ENCODE measurements around the gene SH3RF3.

The SH3RF3 gene

GRCh38 chr2:109144271-109144670 is 15.3 kb downstream of the SH3RF3 start:
- H3K9ac ChIP-seq (ENCODE audit: insufficient read length, low read depth), result no peak overlapping the region
- H3K4me1 ChIP-seq (ENCODE audit: insufficient read depth, insufficient read length), result no peaks in the 10 kb centered on the region
- H3K9me3 ChIP-seq (ENCODE audit: insufficient read depth, low read length), result no peaks in the 10 kb centered on the region
- no peak for DNase-seq (ENCODE audit: low read depth, low spot score)
- no peaks in the 10 kb centered on the region for H3K27me3 ChIP-seq (ENCODE audit: insufficient read depth, insufficient read length)
- TF ChIP-seq ZNF274 (IDR thresholded peaks at IDR 0.05; ENCODE audit: low read depth, low read length) (no peak), YY1 (IDR thresholded peaks at IDR 0.05; ENCODE audit: insufficient read depth, insufficient read length) (no peak), SUZ12 (IDR thresholded peaks at IDR 0.05; ENCODE audit: extremely low read depth, insufficient read depth, insufficient read length) (no peak)
- H3K4me3 ChIP-seq (ENCODE audit: insufficient read length, low read depth), result no peak overlapping the region
- H3K36me3 ChIP-seq (ENCODE audit: insufficient read depth, insufficient read length, low read length), result no peaks in the 10 kb centered on the region

GRCh38 chr2:109144721-109145120 is 15.7 kb downstream of the SH3RF3 start:
- no peak for DNase-seq (ENCODE audit: low read depth, low spot score)
- TF ChIP-seq ZNF274 (IDR thresholded peaks at IDR 0.05; ENCODE audit: low read depth, low read length) (no peak), YY1 (IDR thresholded peaks at IDR 0.05; ENCODE audit: insufficient read depth, insufficient read length) (no peak), SUZ12 (IDR thresholded peaks at IDR 0.05; ENCODE audit: extremely low read depth, insufficient read depth, insufficient read length) (no peak)
- Histone ChIP-seq H3K4me1 (ENCODE audit: insufficient read depth, insufficient read length) (no peaks in the 10 kb centered on the region), H3K9ac (ENCODE audit: insufficient read length, low read depth) (no peak overlapping the region), H3K27me3 (ENCODE audit: insufficient read depth, insufficient read length) (no peaks in the 10 kb centered on the region), H3K4me3 (ENCODE audit: insufficient read length, low read depth) (no peak overlapping the region), H3K36me3 (ENCODE audit: insufficient read depth, insufficient read length, low read length) (no peaks in the 10 kb centered on the region), H3K9me3 (ENCODE audit: insufficient read depth, low read length) (no peaks in the 10 kb centered on the region)

GRCh38 chr2:109145286-109145685 is 16.3 kb downstream of the SH3RF3 start:
- Histone ChIP-seq H3K27me3 (ENCODE audit: insufficient read depth, insufficient read length) (no peaks in the 10 kb centered on the region), H3K4me1 (ENCODE audit: insufficient read depth, insufficient read length) (no peaks in the 10 kb centered on the region), H3K9ac (ENCODE audit: insufficient read length, low read depth) (no peak overlapping the region), H3K4me3 (ENCODE audit: insufficient read length, low read depth) (no peak overlapping the region), H3K36me3 (ENCODE audit: insufficient read depth, insufficient read length, low read length) (no peaks in the 10 kb centered on the region), H3K9me3 (ENCODE audit: insufficient read depth, low read length) (no peaks in the 10 kb centered on the region)
- no peak for DNase-seq (ENCODE audit: low read depth, low spot score)
- no peak for TF ChIP-seq SUZ12 (IDR thresholded peaks at IDR 0.05; ENCODE audit: extremely low read depth, insufficient read depth, insufficient read length)
- TF ChIP-seq YY1 (IDR thresholded peaks at IDR 0.05; ENCODE audit: insufficient read depth, insufficient read length), result no peak
- TF ChIP-seq ZNF274 (IDR thresholded peaks at IDR 0.05; ENCODE audit: low read depth, low read length), result no peak

GRCh38 chr2:109147405-109147804 is 18.4 kb downstream of the SH3RF3 start:
- Histone ChIP-seq H3K9me3 (ENCODE audit: insufficient read depth, low read length) (no peaks in the 10 kb centered on the region), H3K27me3 (ENCODE audit: insufficient read depth, insufficient read length) (no peaks in the 10 kb centered on the region), H3K4me1 (ENCODE audit: insufficient read depth, insufficient read length) (no peaks in the 10 kb centered on the region), H3K9ac (ENCODE audit: insufficient read length, low read depth) (no peak overlapping the region), H3K4me3 (ENCODE audit: insufficient read length, low read depth) (no peak overlapping the region), H3K36me3 (ENCODE audit: insufficient read depth, insufficient read length, low read length) (no peaks in the 10 kb centered on the region)
- DNase-seq (ENCODE audit: low read depth, low spot score), result no peak
- TF ChIP-seq SUZ12 (IDR thresholded peaks at IDR 0.05; ENCODE audit: extremely low read depth, insufficient read depth, insufficient read length) (no peak), ZNF274 (IDR thresholded peaks at IDR 0.05; ENCODE audit: low read depth, low read length) (no peak), YY1 (IDR thresholded peaks at IDR 0.05; ENCODE audit: insufficient read depth, insufficient read length) (no peak)

- Histone ChIP-seq H3K4me1 (ENCODE audit: insufficient read depth, insufficient read length) (no peaks in the 10 kb centered on the region), H3K4me3 (ENCODE audit: insufficient read length, low read depth) (no peak overlapping the region), H3K27me3 (ENCODE audit: insufficient read depth, insufficient read length) (no peaks in the 10 kb centered on the region), H3K36me3 (ENCODE audit: insufficient read depth, insufficient read length, low read length) (no peaks in the 10 kb centered on the region), H3K9me3 (ENCODE audit: insufficient read depth, low read length) (no peaks in the 10 kb centered on the region), H3K9ac (ENCODE audit: insufficient read length, low read depth) (no peak overlapping the region)
- TF ChIP-seq YY1 (IDR thresholded peaks at IDR 0.05; ENCODE audit: insufficient read depth, insufficient read length), result no peak
- no peak for TF ChIP-seq SUZ12 (IDR thresholded peaks at IDR 0.05; ENCODE audit: extremely low read depth, insufficient read depth, insufficient read length)
- TF ChIP-seq ZNF274 (IDR thresholded peaks at IDR 0.05; ENCODE audit: low read depth, low read length), result no peak
- DNase-seq (ENCODE audit: low read depth, low spot score), result no peak
Observed at GRCh38 chr2:109148117-109148746, 19.2 kb downstream of the SH3RF3 start.

- DNase-seq (ENCODE audit: low read depth, low spot score), result no peak
- no peak for TF ChIP-seq ZNF274 (IDR thresholded peaks at IDR 0.05; ENCODE audit: low read depth, low read length)
- TF ChIP-seq SUZ12 (IDR thresholded peaks at IDR 0.05; ENCODE audit: extremely low read depth, insufficient read depth, insufficient read length), result no peak
- no peak for TF ChIP-seq YY1 (IDR thresholded peaks at IDR 0.05; ENCODE audit: insufficient read depth, insufficient read length)
- Histone ChIP-seq H3K9me3 (ENCODE audit: insufficient read depth, low read length) (no peaks in the 10 kb centered on the region), H3K27me3 (ENCODE audit: insufficient read depth, insufficient read length) (no peaks in the 10 kb centered on the region), H3K36me3 (ENCODE audit: insufficient read depth, insufficient read length, low read length) (no peaks in the 10 kb centered on the region), H3K4me3 (ENCODE audit: insufficient read length, low read depth) (no peak overlapping the region), H3K9ac (ENCODE audit: insufficient read length, low read depth) (no peak overlapping the region), H3K4me1 (ENCODE audit: insufficient read depth, insufficient read length) (no peaks in the 10 kb centered on the region)
Observed at GRCh38 chr2:109148991-109149645, 20.1 kb downstream of the SH3RF3 start.

GRCh38 chr2:109150559-109150958 is 21.6 kb downstream of the SH3RF3 start:
- Histone ChIP-seq H3K4me3 (ENCODE audit: insufficient read length, low read depth) (no peak overlapping the region), H3K36me3 (ENCODE audit: insufficient read depth, insufficient read length, low read length) (no peaks in the 10 kb centered on the region), H3K4me1 (ENCODE audit: insufficient read depth, insufficient read length) (no peaks in the 10 kb centered on the region), H3K27me3 (ENCODE audit: insufficient read depth, insufficient read length) (no peaks in the 10 kb centered on the region), H3K9me3 (ENCODE audit: insufficient read depth, low read length) (no peaks in the 10 kb centered on the region), H3K9ac (ENCODE audit: insufficient read length, low read depth) (no peak overlapping the region)
- DNase-seq (ENCODE audit: low read depth, low spot score), result no peak
- no peak for TF ChIP-seq SUZ12 (IDR thresholded peaks at IDR 0.05; ENCODE audit: extremely low read depth, insufficient read depth, insufficient read length)
- TF ChIP-seq YY1 (IDR thresholded peaks at IDR 0.05; ENCODE audit: insufficient read depth, insufficient read length), result no peak
- no peak for TF ChIP-seq ZNF274 (IDR thresholded peaks at IDR 0.05; ENCODE audit: low read depth, low read length)

Measured in NT2/D1 (cell line).